Inflammatory macrophage treated with lipopolysaccharide for 1 hour (primary cell): ENCODE data around the gene NKIRAS1.

Source experiments
- DNase-seq, 2 donors: peaks; one replicate each; pipeline ENCODE4 v3.0.0-alpha.2; 2020 to 2022

Gene NKIRAS1

DNA sequence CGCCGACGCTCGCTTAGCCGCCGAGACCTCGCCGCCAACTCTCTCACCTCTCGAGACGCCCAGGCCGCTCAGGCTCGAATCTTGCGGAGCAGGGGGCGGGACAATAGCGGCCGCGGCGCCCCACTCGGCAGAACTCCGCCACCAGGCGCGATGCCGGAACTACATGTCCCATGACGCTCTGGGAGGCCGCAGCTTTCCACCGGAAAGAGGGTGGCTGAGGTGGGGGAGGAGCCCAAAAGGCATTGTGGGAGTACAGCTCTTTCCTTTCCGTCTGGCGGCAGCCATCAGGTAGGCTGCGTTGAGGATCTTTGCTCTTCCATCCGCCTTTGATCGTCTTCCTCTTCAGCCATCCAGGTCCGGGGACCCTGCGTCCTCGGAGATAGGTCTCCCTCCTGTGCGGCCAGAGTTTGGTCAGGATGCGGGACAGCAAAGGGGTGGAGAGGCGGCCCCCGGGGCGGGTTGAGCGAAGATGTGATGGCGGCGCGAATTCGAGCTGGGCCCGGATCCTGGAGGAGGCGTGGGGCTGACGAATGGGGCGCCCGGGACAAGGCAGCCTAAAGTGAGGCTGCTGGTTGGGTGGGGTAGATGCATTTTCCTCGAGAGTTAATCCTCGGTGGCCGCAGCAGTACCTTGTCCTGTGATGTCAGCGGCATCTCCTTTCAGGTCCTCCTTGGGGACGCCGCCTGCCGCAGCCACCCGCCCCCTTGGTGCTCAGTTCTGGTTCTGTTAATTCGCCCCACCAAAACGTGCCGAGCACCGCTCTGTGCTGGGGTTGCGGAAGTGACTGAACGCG, at the start of gene NKIRAS1, which contains the start of gene RPL15:
Gene NKIRAS1 (minus strand): TSS at position 105 of the 793 bp plus-strand sequence. CDS start 6,086 bp downstream, outside the sequence.
Gene RPL15 (plus strand): TSS at position 247 of the 793 bp plus-strand sequence. CDS start 728 bp downstream, outside the sequence.
- peak; percentile 96 for DNase-seq

DNA sequence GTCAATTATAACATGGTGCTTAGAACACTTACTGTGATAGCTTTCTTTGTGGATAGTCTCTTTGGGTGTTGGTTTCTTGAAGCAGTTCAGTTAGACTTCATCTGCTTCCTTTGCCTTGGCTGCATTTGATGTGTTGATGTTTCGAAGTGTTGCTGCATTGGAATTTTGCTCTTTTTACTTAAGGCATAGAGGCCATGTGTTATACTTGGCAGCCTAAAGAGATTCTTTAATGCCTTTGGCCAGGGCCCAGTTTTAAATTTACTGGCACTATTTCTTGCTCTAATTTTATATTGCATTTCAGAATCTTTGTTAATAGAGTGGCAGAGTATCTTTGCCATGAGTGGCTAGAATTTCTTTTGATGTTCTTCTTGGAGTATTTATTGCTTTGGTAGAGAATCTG, 49.5 kb upstream of the NKIRAS1 start:
- no peak for DNase-seq

GRCh38 chr3:23964537-23965235, 47.9 kb upstream of the NKIRAS1 start:
- DNase-seq = no peak

DNA sequence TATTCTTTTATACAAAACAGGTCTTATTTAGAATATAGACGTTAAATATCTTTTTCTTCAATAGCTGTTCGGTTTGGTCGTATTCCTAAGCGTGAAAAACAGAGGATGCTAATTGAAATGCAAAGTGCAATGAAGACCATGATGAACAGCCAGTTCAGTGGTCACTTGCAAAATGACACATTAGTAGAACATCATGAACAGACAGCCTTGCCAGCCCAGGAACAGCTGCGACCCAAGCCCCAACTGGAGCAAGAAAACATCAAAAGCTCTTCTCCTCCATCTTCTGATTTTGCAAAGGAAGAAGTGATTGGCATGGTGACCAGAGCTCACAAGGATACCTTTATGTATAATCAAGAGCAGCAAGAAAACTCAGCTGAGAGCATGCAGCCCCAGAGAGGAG, 45.1 kb upstream of the NKIRAS1 start:
- DNase-seq = no peak

DNA sequence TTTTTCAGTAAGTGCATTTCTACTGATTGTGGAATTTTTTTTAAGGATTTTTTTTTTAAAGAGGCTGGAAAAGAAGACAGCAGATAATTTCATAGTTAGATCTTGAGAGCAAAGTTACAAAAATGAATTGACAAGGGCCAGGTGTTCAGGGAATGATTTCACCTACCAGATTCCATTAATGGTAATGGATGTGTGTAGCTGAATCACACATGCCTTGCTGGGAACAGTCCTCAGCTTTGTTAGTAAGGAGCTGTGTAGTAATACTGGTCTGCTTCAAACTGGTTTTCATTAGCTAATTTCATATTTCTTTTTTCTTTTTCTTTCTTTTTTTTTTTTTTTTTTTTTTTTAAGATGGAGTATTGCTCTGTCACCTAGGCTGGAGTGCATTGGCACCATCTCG, 44.3 kb upstream of the NKIRAS1 start:
- DNase-seq = no peak

GRCh38 chr3:23960649-23961048, 43.9 kb upstream of the NKIRAS1 start:
- no peak for DNase-seq

GRCh38 chr3:23959135-23959900, 42.5 kb upstream of the NKIRAS1 start:
- no peak for DNase-seq

DNA sequence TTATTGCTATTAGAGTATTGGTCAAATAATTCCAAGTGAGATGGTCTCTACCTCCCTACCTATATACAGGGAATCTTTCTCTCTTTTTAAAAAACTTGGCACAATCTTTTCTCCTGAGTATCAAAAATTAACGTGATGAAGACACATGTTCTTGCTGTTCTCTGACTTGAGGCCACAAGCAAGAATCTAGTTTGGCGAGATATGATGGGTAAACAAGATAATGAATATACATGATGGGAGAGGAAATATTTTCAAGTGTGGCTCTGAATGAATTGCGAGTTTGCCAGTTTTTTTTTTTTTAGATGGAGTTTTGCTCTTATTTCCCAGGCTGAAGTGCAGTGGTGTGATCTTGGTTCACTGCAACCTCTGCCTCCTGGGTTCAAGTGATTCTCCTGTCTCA, 39.9 kb upstream of the NKIRAS1 start:
- DNase-seq = no peak

DNA sequence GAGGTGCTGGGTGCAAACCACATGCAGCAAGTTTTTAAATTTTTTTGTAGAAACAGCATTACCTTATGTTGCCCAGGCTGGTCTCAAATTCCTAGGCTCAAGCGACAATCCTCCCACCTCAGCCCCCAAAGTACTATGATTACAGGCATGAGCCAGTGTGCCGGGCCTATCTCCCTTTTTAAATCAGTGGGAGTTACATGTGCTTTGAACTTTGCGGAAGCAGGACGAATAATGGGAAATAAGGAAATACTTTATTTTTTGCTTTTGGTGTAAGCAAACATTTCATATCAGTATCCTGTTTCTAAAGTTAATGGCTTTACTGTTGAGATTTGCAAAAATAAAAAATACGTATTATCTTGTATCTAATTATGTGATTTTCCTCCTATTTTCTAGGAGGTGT, 37.4 kb upstream of the NKIRAS1 start:
- no peak for DNase-seq

- no peak for DNase-seq
These were observed 36.7 kb upstream of the NKIRAS1 start for GRCh38 chr3:23953523-23953922.

GRCh38 chr3:23952646-23953045, 35.9 kb upstream of the NKIRAS1 start:
- DNase-seq = no peak

DNA sequence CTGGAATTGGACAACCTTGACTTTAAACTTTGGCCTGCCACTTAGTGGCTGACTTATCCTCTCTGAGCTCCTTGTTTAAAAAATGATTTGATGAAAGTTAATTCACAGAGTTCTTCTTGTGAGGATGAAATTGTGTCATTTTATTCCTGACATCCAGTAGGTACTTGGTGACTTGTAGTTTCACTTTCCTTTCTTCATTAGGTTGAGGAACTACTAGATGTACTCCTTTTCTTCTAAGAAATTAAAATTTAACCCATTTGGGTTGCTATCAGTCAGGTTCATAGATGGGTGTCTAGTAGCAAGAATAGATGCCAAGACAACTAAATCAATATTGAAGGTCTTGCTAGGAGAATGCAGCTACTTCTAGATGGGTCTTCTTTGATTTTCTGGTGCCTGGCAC, 33.5 kb upstream of the NKIRAS1 start:
- DNase-seq = peak; percentile 38 to 41

DNA sequence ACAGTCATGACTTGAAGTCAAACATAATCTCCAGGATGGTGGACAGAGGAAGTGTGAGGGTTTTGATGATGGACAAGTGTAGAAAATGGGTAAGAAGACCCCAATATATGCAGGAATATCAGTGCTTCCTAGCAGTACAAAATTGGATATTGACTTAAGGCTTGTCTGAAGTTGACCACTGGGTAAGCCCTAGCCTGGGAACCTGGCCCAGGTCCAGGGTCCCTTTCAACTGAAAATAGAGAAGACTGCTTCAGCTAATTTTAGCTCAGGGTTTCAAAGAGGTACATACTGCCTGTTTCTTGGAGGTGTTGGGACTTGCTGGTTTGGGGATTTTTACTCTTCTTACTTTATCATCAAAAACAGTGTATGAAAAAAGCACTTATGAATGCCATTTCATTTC, 33.0 kb upstream of the NKIRAS1 start:
- DNase-seq = no peak

- no peak for DNase-seq
These were observed 32.0 kb upstream of the NKIRAS1 start for GRCh38 chr3:23948761-23949160.

DNA sequence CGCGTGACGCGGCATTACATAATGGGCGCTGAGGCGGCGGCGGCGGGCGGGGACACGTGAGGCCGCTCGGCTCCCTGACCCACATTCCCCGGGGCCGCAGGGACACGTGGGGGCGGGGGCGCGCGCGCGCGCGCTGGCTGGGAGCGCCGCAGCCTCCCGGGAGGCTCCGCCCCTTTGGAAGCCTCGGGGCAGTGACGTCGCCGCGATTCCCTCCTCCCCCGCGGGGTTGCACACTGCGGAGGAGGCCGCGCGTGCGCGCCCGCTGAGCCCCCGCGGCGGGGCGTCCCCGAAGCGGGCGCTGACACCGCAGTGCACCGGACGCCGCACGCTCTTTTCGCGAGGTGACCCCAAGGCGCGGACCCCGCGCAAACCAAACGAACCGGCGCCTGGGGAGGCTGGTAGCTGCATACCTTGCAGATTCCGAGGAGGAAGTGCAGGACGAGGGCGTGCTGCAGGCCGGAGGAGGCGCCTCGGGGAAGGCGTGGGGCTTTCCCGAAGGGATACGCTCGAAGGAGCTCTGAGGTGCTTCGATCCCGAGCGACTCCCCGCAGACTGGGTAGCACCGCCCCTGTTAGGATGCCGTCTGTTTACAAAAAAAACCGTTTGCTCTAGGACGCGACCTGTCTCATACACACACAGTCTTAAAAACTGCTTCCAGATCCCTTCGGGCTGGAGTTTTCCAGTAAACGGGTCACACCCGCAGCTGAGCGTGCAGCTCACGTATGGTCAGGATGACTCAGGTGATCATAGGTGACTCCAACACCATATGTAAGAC, 29.3 kb upstream of the NKIRAS1 start:
- peak; percentile 94 to 98 for DNase-seq

GRCh38 chr3:23945663-23945912, 28.8 kb upstream of the NKIRAS1 start:
- no peak for DNase-seq

- peak; percentile 73 to 78 for DNase-seq
These were observed 28.3 kb upstream of the NKIRAS1 start, which contains the start of gene NR1D2 for GRCh38 chr3:23944861-23945662. Gene NR1D2, plus strand, starts transcription at chr3:23945286. Its CDS starts 293 bp downstream, at chr3:23945579.

GRCh38 chr3:23944007-23944783, 27.4 kb upstream of the NKIRAS1 start:
- DNase-seq = no peak

GRCh38 chr3:23942546-23942945, 25.8 kb upstream of the NKIRAS1 start:
- no peak for DNase-seq

GRCh38 chr3:23941440-23941839, 24.6 kb upstream of the NKIRAS1 start:
- no peak for DNase-seq

DNA sequence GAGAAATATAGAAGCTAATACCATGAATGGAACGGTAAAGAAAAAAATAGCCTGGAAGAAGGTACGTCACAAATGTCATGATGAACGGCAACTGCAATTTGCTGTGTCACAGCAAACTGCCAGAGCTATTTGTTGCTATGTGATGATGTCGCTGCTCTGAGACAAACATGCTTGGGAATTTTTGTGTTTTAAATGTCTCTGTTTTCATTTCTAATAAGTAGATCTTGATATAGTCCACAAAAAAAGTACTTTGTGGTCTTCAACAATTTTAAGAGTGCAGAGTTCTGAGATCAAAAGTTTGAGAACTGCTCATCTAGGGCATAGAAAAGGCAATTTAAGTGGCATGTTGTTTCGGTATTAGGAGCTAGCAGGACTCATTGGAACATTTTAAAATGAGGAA, 24.0 kb upstream of the NKIRAS1 start:
- peak in 1 of 2 donors; percentile 11 for DNase-seq
